ENCODE results near the gene ABLIM2. TPM values are rescaled to one million over a fixed set of nuclear protein-coding genes. Genes with fewer than 3 reads are reported as not detected.

ABLIM2 gene
- total and polyA plus RNA-seq, 2 of the 13 experiments (the other 11 are each of a cell fraction or from before 2014, with no cell fraction given): 0.20 to 0.37 TPM

GRCh38 chr4:8060632-8061031 is 98.0 kb downstream of the ABLIM2 start:
- no peak for ATAC-seq

DNA sequence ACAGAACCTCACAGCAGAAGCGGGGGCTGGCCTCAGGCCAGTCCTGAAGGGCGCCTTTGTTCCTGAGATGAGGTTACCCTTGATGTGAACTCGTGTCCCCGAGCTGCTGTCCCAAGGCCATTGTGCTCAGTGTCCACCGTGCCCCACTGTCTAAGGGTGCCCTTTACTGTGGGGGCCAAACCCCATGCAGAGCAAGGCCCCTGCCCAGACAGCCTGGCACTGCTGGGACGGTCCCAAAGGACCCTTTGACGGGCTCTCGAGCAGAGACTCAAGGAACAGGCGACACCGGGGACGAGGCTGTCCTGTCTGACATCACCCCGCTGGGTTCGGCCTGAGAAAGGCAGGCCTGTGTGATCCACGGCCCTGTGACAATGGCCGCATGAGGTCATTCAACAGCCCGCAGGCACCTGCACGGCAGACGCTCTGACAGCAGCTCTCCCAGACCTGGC is 100.6 kb downstream of the ABLIM2 start:
- peaks cover 61% of the 10 kb centered on the region for H3K4me1 ChIP-seq (ENCODE audit: insufficient read depth, low read length)
- in situ Hi-C loops (cut with HindIII; ENCODE audit: extremely low pct_ligation_motif_present, low pct_unique_long_range_greater_than_20kb): no loop called here
- POLR2A ChIA-PET: no interaction called here
- BruUV-seq (replicated peaks): no TSS peak
- H3K9me3 ChIP-seq (ENCODE audit: low read length): no peaks in the 10 kb centered on the region
- DNase-seq (ENCODE audit: low spot score) (peak; percentile 70), ATAC-seq (peak; percentile 71), FAIRE-seq (no peak)
- H3K79me2 ChIP-seq (ENCODE audit: insufficient read depth, low read length): no peaks in the 10 kb centered on the region
- 64% methylated on average over 13 of the region's 18 CpGs for WGBS (ENCODE audit: low lambda C conversion rate)
- peaks cover 0 to 22% of the 10 kb centered on the region in 2 experiments; a peak in 2 of 5 replicates for H3K27me3 ChIP-seq (ENCODE audit: control insufficient read depth in 1 of 2, insufficient read depth in 2 of 2, low read length in 2 of 2)
- H2AFZ ChIP-seq (ENCODE audit: low read length): no peak overlapping the region
- no peaks in the 10 kb centered on the region for H3K36me3 ChIP-seq (replicated peaks in 1 of 2; ENCODE audit: control insufficient read depth in 1 of 2, insufficient read depth in 2 of 2, low read length in 2 of 2)
- peak overlapping the region; percentile 23; the same call in 1 of the 2 replicates for H3K4me2 ChIP-seq (ENCODE audit: low read depth, low read length)
- no peak overlapping the region for H3K9ac ChIP-seq (ENCODE audit: insufficient read depth, low read depth, low read length)
- H4K20me1 ChIP-seq (ENCODE audit: insufficient read depth, low read length): no peaks in the 10 kb centered on the region
- no peak overlapping the region for H3K27ac ChIP-seq (ENCODE audit: extremely low read length, insufficient read depth, low read length)
- CTCF ChIA-PET (ENCODE audit: low intra/inter-chr PET ratio, low total read pairs): no interaction called here
- H3K4me3 ChIP-seq (replicated peaks in 1 of 3; ENCODE audit: insufficient read depth in 1 of 3, low read depth in 2 of 3, low read length in 3 of 3): no peak overlapping the region
- intact Hi-C loops (cut with micrococcal nuclease; ENCODE audit: unreplicated experiment): no loop called here
- TF ChIP-seq CCAR2 (optimal IDR thresholded peaks at IDR 0.05; ENCODE audit: low read depth, low read length): no peak
- no peak for TF ChIP-seq POLR2G (IDR thresholded peaks at IDR 0.05; ENCODE audit: low read depth, low read length)
- TF ChIP-seq RXRB (CRISPR knock-in tag; IDR thresholded peaks at IDR 0.05; ENCODE audit: borderline replicate concordance): peak; percentile 60; the same call in 1 of the 2 replicates
- peak; percentile 39; the same call in 1 of the 2 replicates for TF ChIP-seq SOX5 (CRISPR knock-in tag; IDR thresholded peaks at IDR 0.05; ENCODE audit: borderline replicate concordance)
- TF ChIP-seq ZNF562 (CRISPR knock-in tag; IDR thresholded peaks at IDR 0.05; ENCODE audit: borderline replicate concordance): no peak
- no peak for TF ChIP-seq TAF15 (IDR thresholded peaks at IDR 0.05; ENCODE audit: low read depth, low read length, poor library complexity, severe bottlenecking)
- TF ChIP-seq ZBTB7A (CRISPR knock-in tag; IDR thresholded peaks at IDR 0.05): no peak
- TF ChIP-seq ZFX (CRISPR knock-in tag; IDR thresholded peaks at IDR 0.05; ENCODE audit: low read depth): peak; percentile 37; the same call in 1 of the 2 replicates
- no peak for TF ChIP-seq ZNF235 (CRISPR knock-in tag; IDR thresholded peaks at IDR 0.05; ENCODE audit: borderline replicate concordance)
- TF ChIP-seq ZFY (CRISPR knock-in tag; IDR thresholded peaks at IDR 0.05): 0 out of 2 replicates have a peak, but pooled peaks have one; percentile 12
- no peak for TF ChIP-seq NR2F6 (IDR thresholded peaks at IDR 0.05)
- peak; percentile 10; the same call in 1 of the 2 replicates for TF ChIP-seq NR2F6 (CRISPR knock-in tag; IDR thresholded peaks at IDR 0.05)
- TF ChIP-seq REST (IDR thresholded peaks at IDR 0.05; ENCODE audit: borderline replicate concordance in 1 of 2, low read depth in 1 of 2, low read length in 2 of 2): no peak
- TF ChIP-seq REL (CRISPR knock-in tag; conservative IDR thresholded peaks at IDR 0.05): no peak

More at GRCh38 chr4:8060632-8061031, 98.0 kb downstream of the ABLIM2 start:
- CTCF ChIA-PET (ENCODE audit: low intra/inter-chr PET ratio, low total read pairs): no interaction called here
- intact Hi-C loops (cut with micrococcal nuclease; ENCODE audit: unreplicated experiment) (no loop called here), in situ Hi-C loops (cut with HindIII; ENCODE audit: extremely low pct_ligation_motif_present, low pct_unique_long_range_greater_than_20kb) (no loop called here)
- no peak for FAIRE-seq
- Histone ChIP-seq H3K79me2 (ENCODE audit: insufficient read depth, low read length) (no peaks in the 10 kb centered on the region), H3K27ac (ENCODE audit: extremely low read length, insufficient read depth, low read length) (no peak overlapping the region), H3K4me2 (ENCODE audit: low read depth, low read length) (no peak overlapping the region), H3K36me3 (replicated peaks in 1 of 2; ENCODE audit: control insufficient read depth in 1 of 2, insufficient read depth in 2 of 2, low read length in 2 of 2) (no peaks in the 10 kb centered on the region), H3K9me3 (ENCODE audit: low read length) (peaks cover 22% of the 10 kb centered on the region), H3K4me1 (ENCODE audit: insufficient read depth, low read length) (peaks cover 37% of the 10 kb centered on the region), H2AFZ (ENCODE audit: low read length) (no peak overlapping the region), H3K9ac (ENCODE audit: insufficient read depth, low read depth, low read length) (no peak overlapping the region), H4K20me1 (ENCODE audit: insufficient read depth, low read length) (no peaks in the 10 kb centered on the region), H3K27me3 (ENCODE audit: control insufficient read depth in 1 of 2, insufficient read depth in 2 of 2, low read length in 2 of 2) (peaks cover 0 to 22% of the 10 kb centered on the region in 2 experiments; a peak in 2 of 5 replicates), H3K4me3 (replicated peaks in 1 of 3; ENCODE audit: insufficient read depth in 1 of 3, low read depth in 2 of 3, low read length in 3 of 3) (no peak overlapping the region)
- no peak for DNase-seq (ENCODE audit: low spot score)
- no TSS peak for BruUV-seq (replicated peaks)
- TF ChIP-seq ZSCAN12 (CRISPR knock-in tag; IDR thresholded peaks at IDR 0.05) (no peak), EED (CRISPR knock-in tag; IDR thresholded peaks at IDR 0.05) (no peak), ZNF234 (CRISPR knock-in tag; conservative IDR thresholded peaks at IDR 0.05) (no peak)
- TF ChIP-seq, protein P1, sequence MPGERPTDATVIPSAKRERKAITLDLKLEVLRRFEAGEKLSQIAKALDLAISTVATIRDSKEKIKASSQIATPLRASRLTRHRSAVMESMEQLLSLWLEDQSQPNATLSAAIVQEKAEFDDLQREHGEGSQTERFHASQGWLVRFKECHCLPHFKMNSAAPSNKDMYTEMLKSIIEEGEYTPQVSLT (CRISPR knock-in tag; IDR thresholded peaks at IDR 0.05; ENCODE audit: borderline replicate concordance, low read depth): no peak
- POLR2A ChIA-PET: no interaction called here
- 52% methylated on average over 12 of the region's 18 CpGs for WGBS (ENCODE audit: low lambda C conversion rate)

Measured in HepG2 (cell line).